Vagina (tissue), 2 donors: ENCODE measurements around the gene DNAJC7. TPM values are rescaled to one million over a fixed set of nuclear protein-coding genes. Genes with fewer than 3 reads are reported as not detected.

Experiments
- DNase-seq, 2 donors: peaks; one replicate each; pipeline ENCODE4 v3.0.0-alpha.2; 2017; ENCODE audit errors: extremely low spot score in 2 of 2
- H3K27ac ChIP-seq: fragments of 200-600 bp; sonication (generic); one replicate; pipeline ENCODE4 v1.5.1; 2019
- H3K27me3 ChIP-seq: fragments of 200-600 bp; sonication (generic); one replicate; pipeline ENCODE4 v1.5.1; 2019
- H3K36me3 ChIP-seq, 2 donors: fragments of 200-600 bp; sonication (generic); one replicate each; pipeline ENCODE4 v1.5.1; 2017 to 2019
- H3K4me1 ChIP-seq: fragments of 200-600 bp; sonication (generic); one replicate; pipeline ENCODE4 v1.5.1; 2019
- H3K4me3 ChIP-seq, 2 donors: fragments of 200-600 bp; sonication (generic); 1 replicate in 1 of 2; 2 replicates in 1 of 2; pipeline ENCODE4 v1.5.1; 2016 to 2019
- H3K9me3 ChIP-seq: fragments of 200-600 bp; sonication (generic); one replicate; pipeline ENCODE4 v1.5.1; 2019
- CTCF ChIP-seq, 3 experiments: fragments of 450-650 bp in 2 of 3; fragments of 200-600 bp in 1 of 3; sonication (generic) in 1 of 3; IDR thresholded peaks; one replicate each; pipeline ENCODE4 v1.5.1; 2017 to 2019; ENCODE audit warnings: antibody characterized with exemption in 3 of 3, mild to moderate bottlenecking in 2 of 3, moderate library complexity in 2 of 3
- POLR2A ChIP-seq, 2 donors: fragments of 450-650 bp; IDR thresholded peaks; one replicate each; pipeline ENCODE4 v1.6.1; 2017; ENCODE audit warnings: antibody characterized with exemption in 2 of 2, mild to moderate bottlenecking in 2 of 2, moderate library complexity in 2 of 2
- POLR2AphosphoS5 ChIP-seq, 2 donors: sonication (generic); formaldehyde crosslinking; IDR thresholded peaks; one replicate each; pipeline ENCODE4 v1.9.0; 2017; ENCODE audit warnings: antibody characterized with exemption in 2 of 2, mild to moderate bottlenecking in 2 of 2, low read depth in 1 of 2; ENCODE audit not compliant: insufficient read depth in 1 of 2
- intact Hi-C: fragments of 100-400 bp; cut with DNase I; formaldehyde crosslinking; loops from one replicate; pipeline ENCODE4 v1.15.1; 2023
- total RNA-seq: library from RNA; depleted of rRNA; stranded (reverse); fragments of >200 nt; gene quantifications from one replicate; pipeline ENCODE4 v1.2.3, GENCODE V29; 2016

Gene DNAJC7
- total RNA-seq, 1 donor from 2014 or later, result 60.2 TPM

GRCh38 chr17:42059815-42060214 is 42.6 kb upstream of the DNAJC7 start:
- intact Hi-C loops, result no loop called here

GRCh38 chr17:42058063-42058462 is 40.8 kb upstream of the DNAJC7 start:
- no peaks in the 10 kb centered on the region for H3K9me3 ChIP-seq
- H3K36me3 ChIP-seq, result no peaks in the 10 kb centered on the region
- H3K4me3 ChIP-seq, result no peak overlapping the region
- intact Hi-C loops, result no loop called here
- TF ChIP-seq CTCF (IDR thresholded peaks at IDR 0.05), result no peak
- no peak for TF ChIP-seq POLR2A (IDR thresholded peaks at IDR 0.05)
- TF ChIP-seq POLR2AphosphoS5 (IDR thresholded peaks at IDR 0.05; ENCODE audit: insufficient read depth in 1 of 2, low read depth in 1 of 2), result no peak
- no peak for DNase-seq
- H3K4me1 ChIP-seq, result no peaks in the 10 kb centered on the region
- H3K27ac ChIP-seq, result no peak overlapping the region
- no peaks in the 10 kb centered on the region for H3K27me3 ChIP-seq

More at GRCh38 chr17:42059815-42060214, 42.6 kb upstream of the DNAJC7 start:
- H3K4me3 ChIP-seq, result no peak overlapping the region
- TF ChIP-seq CTCF (IDR thresholded peaks at IDR 0.05) (no peak), POLR2AphosphoS5 (IDR thresholded peaks at IDR 0.05; ENCODE audit: insufficient read depth in 1 of 2, low read depth in 1 of 2) (no peak), POLR2A (IDR thresholded peaks at IDR 0.05) (no peak)
- H3K4me1 ChIP-seq, result no peaks in the 10 kb centered on the region
- H3K27me3 ChIP-seq, result no peaks in the 10 kb centered on the region
- DNase-seq, result no peak
- H3K9me3 ChIP-seq, result no peaks in the 10 kb centered on the region
- no peak overlapping the region for H3K27ac ChIP-seq
- no peaks in the 10 kb centered on the region for H3K36me3 ChIP-seq

- no peaks in the 10 kb centered on the region for H3K36me3 ChIP-seq
Measured at GRCh38 chr17:42056635-42057034, 39.4 kb upstream of the DNAJC7 start.

GRCh38 chr17:42055496-42055895 is 38.3 kb upstream of the DNAJC7 start:
- peaks cover 4% of the 10 kb centered on the region for H3K27me3 ChIP-seq
- TF ChIP-seq POLR2AphosphoS5 (IDR thresholded peaks at IDR 0.05; ENCODE audit: insufficient read depth in 1 of 2, low read depth in 1 of 2), result no peak
- no peak for TF ChIP-seq POLR2A (IDR thresholded peaks at IDR 0.05)
- TF ChIP-seq CTCF (IDR thresholded peaks at IDR 0.05), result no peak
- H3K36me3 ChIP-seq, result no peaks in the 10 kb centered on the region
- no peak for DNase-seq
- intact Hi-C loops, result no loop called here
- no peaks in the 10 kb centered on the region for H3K4me1 ChIP-seq
- H3K4me3 ChIP-seq, result no peak overlapping the region
- H3K27ac ChIP-seq, result no peak overlapping the region
- H3K9me3 ChIP-seq, result no peaks in the 10 kb centered on the region

More at GRCh38 chr17:42056635-42057034, 39.4 kb upstream of the DNAJC7 start:
- no peak overlapping the region for H3K27ac ChIP-seq
- no peak for TF ChIP-seq POLR2AphosphoS5 (IDR thresholded peaks at IDR 0.05; ENCODE audit: insufficient read depth in 1 of 2, low read depth in 1 of 2)
- no peak for TF ChIP-seq POLR2A (IDR thresholded peaks at IDR 0.05)
- TF ChIP-seq CTCF (IDR thresholded peaks at IDR 0.05), result no peak
- H3K4me3 ChIP-seq, result no peak overlapping the region
- no peaks in the 10 kb centered on the region for H3K9me3 ChIP-seq
- DNase-seq, result no peak
- intact Hi-C loops, result no loop called here
- H3K4me1 ChIP-seq, result no peaks in the 10 kb centered on the region
- peaks cover 4% of the 10 kb centered on the region for H3K27me3 ChIP-seq

- DNase-seq, result no peak
- intact Hi-C loops, result no loop called here
- H3K27me3 ChIP-seq, result peaks cover 4% of the 10 kb centered on the region
- no peaks in the 10 kb centered on the region for H3K36me3 ChIP-seq
- H3K27ac ChIP-seq, result no peak overlapping the region
- H3K9me3 ChIP-seq, result no peaks in the 10 kb centered on the region
- peaks cover 3% of the 10 kb centered on the region for H3K4me1 ChIP-seq
- H3K4me3 ChIP-seq, result no peak overlapping the region
- TF ChIP-seq POLR2AphosphoS5 (IDR thresholded peaks at IDR 0.05; ENCODE audit: insufficient read depth in 1 of 2, low read depth in 1 of 2), result no peak
- no peak for TF ChIP-seq CTCF (IDR thresholded peaks at IDR 0.05)
Measured at GRCh38 chr17:42055027-42055426, 37.8 kb upstream of the DNAJC7 start.
